GM18951 (cell line): ENCODE results near the gene PTPRD.

Experiments
- POLR2A ChIP-seq: IDR thresholded peaks from 4 replicates; pipeline ENCODE4 v1.6.1; 2011; ENCODE audit warnings: mild to moderate bottlenecking; ENCODE audit not compliant: insufficient read length, insufficient read depth; ENCODE audit errors: extremely low read depth
- in situ Hi-C: fragments of 300-500 bp; cut with MboI; formaldehyde crosslinking; loops from one replicate; pipeline ENCODE4 v1.12.0; 2022; ENCODE audit warnings: low sequenced_read_pairs, mixed read lengths, inconsistent platforms; ENCODE audit not compliant: unreplicated experiment

Gene PTPRD

DNA sequence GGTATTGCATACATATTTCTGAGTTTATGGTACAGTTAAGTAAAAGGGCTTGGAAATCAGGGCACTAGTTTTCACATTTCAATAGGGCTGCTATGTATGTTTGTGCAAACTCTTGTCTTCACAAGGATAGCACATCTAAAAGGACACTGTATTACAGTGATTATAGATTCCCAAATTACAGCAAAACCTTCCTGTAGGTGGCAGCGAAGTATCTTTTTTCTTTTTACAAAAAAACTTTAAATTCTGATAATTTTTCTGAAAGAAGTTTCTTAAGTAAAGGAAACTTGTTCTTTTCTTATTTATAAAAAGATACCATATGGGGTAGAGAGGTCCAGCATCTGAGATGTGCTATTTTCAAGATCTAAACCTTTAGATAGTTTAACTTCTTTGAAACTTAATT lies 337.8 kb downstream of the PTPRD start:
- TF ChIP-seq POLR2A: no peak
- in situ Hi-C loops: loop anchor here (25.0 kb wide), 1 partner anchor 213 kb away; no protein-coding TSS in a partner anchor

DNA sequence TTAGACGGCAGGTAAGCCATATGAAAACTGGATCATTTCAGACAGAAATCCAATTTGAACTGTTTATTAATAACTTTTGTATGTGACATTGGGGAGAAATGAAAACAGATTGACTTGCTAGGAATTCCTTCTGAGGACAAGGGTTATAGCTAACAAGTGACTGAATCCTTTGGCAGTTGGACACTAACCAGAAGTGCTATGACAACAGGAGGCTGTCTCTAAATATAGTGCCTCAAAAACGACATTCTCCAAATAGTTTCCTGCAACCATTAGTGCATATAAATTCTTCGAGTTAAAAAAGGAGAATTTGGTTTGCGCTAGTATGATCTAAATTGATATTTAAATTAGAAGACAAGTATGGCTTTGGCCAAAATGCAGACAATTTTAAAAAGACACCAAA lies 338.6 kb downstream of the PTPRD start:
- in situ Hi-C loops: loop anchor here (25.0 kb wide), 1 partner anchor 212 kb away; no protein-coding TSS in a partner anchor
- no peak for TF ChIP-seq POLR2A

DNA sequence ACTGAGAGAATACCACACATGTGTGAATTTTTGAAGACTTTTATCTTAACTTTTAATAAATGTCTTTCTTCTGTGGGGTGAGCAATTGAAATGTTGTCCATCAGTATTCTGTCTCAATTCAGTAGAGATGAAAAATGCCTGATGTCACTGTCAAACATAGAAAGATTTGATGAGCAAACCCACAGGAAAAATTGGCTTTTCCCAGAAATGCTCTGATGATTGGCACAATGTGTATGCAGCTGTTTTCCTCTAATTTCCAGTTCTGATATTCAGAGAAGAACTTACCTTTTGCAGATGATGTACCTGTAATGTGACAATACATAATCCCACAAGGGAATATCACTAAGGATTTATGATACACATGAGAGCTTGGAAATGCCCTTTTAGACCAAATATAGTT lies 340.0 kb downstream of the PTPRD start:
- no peak for TF ChIP-seq POLR2A

DNA sequence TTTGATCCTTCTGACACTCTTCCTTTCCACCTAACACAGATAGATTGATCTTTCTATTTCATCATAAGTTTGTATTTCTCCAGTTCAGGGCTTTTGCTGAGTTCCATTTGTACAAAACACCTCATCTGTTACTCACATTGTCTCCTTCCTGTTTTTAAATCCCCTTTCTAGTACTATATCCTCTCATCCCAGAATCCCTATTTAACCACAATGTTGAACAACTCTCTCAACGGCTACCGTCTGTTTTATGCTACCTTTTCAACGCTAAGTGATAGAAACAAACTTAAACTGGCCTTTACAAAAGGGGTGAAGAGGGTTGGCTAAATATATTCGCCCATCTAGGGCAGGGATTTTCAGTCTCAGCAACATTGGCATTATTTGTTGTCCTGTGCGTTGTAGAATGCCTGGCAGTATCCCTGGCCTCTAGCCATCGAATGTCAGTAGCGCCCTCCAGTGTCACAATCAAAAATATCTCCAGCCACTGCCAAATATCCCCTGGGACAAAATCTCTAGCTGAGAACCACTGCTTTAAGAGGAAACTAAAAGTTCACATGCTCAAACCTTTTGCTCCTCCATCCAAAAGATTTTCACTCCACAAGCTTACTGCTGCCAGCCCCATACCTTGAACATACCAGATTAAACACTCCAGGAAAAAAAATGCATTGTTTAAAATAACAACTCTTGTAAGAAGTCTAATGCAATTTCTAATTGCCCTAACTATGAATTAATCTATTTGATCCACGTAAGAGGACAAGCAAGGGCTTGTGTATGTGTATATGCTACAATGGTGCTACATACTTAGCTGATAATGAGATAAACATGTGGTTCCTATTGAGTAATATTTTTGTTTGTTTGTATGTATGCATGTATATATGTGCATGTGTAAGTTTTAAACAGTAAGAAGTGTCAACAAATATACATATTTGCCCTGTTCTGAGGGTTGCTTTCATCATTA lies 344.0 kb downstream of the PTPRD start:
- in situ Hi-C loops: loop anchor here (25.0 kb wide), 1 partner anchor 207 kb away; no protein-coding TSS in a partner anchor
- TF ChIP-seq POLR2A: no peak

More for the DNA sequence above, 340.0 kb downstream of the PTPRD start:
- in situ Hi-C loops: loop anchor here (25.0 kb wide), 1 partner anchor 211 kb away; no protein-coding TSS in a partner anchor

DNA sequence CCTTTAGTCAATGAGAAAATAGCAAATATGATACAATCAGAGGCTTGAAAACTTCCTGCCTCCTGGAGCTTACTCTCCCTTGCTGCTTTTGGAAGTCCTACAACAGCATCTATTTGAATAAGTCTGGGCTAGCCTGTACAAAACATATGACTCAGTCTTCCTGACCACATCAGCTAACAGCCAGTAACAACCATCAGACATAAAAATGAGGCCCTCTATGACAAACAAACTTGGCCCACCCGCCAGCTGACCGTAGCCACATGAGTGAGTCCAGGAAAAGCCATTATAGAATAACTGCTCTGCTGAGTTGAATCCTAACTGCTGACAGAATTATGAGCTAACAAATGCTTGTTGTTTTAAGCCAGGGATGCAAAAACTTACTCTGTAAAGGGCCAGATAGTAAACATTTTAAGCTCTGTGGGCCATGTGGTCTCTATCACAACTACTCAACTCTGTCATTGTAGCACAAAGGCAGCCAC lies 347.6 kb downstream of the PTPRD start:
- in situ Hi-C loops: loop anchor here (25.0 kb wide), 1 partner anchor 203 kb away; no protein-coding TSS in a partner anchor
- no peak for TF ChIP-seq POLR2A

DNA sequence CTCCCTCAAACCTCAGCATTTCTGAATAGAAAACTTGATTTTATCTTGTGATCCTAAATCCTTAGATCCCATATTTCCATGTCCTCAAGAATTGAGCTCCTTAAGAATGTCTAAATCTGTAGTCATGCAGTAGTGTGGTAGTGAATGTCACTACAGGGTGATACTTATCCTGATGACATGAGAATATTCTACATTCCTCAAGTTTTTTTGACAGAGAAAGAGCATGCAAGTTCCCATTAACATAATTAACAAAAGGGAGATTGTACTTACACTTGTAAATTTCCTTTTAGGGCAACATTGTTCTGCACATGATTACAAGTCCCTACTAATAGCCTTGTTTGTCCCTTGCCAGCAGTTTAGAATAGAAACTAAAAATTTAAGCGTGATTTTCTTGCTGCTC lies 352.3 kb downstream of the PTPRD start:
- no peak for TF ChIP-seq POLR2A
- in situ Hi-C loops: loop anchor here (25.0 kb wide), 1 partner anchor 198 kb away; no protein-coding TSS in a partner anchor

DNA sequence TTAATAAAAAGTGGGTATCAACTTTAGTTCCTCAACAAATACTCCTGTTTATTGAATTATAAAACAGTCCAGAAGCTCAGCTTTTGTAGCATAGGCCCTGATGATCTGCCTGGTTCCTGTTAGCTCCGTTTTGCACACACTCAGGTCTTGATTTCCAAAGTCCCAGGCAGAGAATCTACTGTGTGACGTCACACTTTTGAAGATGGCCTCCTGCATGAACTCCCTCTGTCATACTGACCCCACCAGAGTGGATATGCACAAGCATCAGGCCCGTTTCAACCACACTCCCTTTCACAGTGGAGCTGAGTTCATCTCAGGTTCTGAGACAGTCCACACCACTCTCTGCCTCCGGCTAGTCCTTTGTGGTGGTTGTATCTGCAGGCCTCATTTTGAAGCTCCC lies 353.1 kb downstream of the PTPRD start:
- TF ChIP-seq POLR2A: no peak
- in situ Hi-C loops: loop anchor here (25.0 kb wide), 1 partner anchor 197 kb away; no protein-coding TSS in a partner anchor

DNA sequence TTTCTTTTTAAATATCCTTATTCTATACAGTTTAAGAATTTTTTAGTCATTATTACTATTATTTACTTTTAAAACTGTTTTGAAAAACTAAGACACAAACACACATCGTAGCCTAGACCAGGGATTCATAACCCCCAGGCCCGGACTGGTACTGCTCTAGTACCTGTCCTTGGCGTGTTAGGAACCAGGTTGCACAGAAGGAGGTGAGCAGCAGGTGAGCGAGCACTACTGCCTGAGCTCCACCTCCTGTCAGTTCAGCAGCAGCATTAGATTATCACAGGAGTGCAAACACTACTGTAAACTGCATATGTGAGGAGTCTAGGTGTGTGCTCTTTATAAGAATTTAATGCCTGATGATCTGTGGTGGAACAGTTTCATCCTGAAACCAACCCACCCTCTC lies 357.0 kb downstream of the PTPRD start:
- in situ Hi-C loops: loop anchor here (25.0 kb wide), 1 partner anchor 193 kb away; no protein-coding TSS in a partner anchor
- TF ChIP-seq POLR2A: no peak

DNA sequence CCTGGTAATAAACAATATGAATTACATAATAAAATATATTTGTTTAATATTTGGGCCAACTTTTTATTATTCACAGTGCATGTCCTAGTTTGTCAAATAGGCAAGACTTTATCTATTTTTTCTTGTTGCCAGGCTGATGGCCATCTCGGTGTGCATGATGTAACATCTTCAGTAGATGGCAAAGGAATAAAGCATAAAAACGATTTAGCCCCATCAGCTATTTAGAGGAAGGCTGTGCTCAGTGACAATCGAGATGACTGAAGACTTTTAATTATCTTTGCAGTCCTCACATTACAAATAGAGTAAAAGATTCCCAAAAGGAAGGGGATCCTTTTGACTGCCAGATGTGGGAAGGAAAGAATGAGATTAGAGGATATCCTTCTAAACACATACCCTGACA lies 358.5 kb downstream of the PTPRD start:
- no peak for TF ChIP-seq POLR2A
- in situ Hi-C loops: loop anchor here (25.0 kb wide), 1 partner anchor 192 kb away; no protein-coding TSS in a partner anchor

DNA sequence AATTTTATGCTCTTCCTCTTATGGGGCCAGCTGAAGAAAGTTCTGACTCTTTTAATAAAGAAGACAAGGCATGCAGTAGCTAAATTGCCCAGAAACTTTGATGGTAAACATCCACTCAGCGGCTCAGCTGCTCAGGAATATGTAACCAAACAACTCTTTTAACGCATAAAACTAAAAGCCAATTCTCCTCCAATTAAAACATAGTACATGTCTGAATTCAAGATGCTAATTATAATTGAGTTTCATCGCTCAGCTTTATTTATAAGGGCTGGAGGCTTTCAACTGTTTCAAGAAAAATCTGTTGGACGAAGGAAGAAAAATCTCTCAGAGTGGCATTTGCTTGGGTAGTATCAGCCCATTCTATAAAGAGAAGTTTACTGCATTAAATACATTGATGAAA lies 359.5 kb downstream of the PTPRD start:
- in situ Hi-C loops: loop anchor here (25.0 kb wide), 1 partner anchor 191 kb away; no protein-coding TSS in a partner anchor
- no peak for TF ChIP-seq POLR2A

DNA sequence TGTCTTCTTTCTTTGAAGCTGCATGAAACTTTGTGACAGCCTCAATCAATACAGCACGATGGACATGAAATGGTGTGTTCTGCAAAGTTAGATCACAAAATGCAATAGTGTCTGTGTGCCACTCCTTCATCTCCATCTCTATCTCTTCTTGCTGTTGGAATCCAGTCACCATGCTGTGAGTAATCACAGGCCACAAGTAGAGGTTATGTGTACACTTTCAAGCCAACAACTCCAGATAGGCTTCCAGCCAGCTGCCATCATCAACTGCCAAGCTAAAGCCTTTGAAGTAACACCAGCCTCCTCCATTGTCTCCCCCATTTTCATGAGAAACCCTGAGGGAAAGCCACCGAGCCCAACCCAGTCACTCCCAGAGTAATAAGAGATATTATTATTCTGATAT lies 360.6 kb downstream of the PTPRD start:
- no peak for TF ChIP-seq POLR2A
- in situ Hi-C loops: loop anchor here (25.0 kb wide), 1 partner anchor 190 kb away; no protein-coding TSS in a partner anchor

DNA sequence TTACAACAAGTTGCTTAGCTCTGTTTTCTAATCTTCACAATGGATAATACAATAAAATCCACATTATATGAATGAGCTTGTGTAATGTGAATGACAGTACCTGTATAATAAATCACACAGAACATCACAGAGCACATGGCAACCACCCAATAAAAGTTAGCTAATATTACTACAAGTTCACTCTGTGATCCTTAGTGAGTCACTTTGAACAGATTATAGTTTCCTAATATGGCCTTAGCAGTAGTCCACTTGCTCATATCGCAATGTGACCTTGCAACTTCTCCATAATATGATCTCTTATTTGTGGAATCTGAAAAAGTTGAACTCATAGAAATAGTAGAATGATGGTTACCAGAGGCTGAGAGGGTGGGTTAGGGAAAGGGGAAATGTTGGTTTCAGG lies 361.3 kb downstream of the PTPRD start:
- in situ Hi-C loops: loop anchor here (25.0 kb wide), 1 partner anchor 189 kb away; no protein-coding TSS in a partner anchor
- TF ChIP-seq POLR2A: no peak

DNA sequence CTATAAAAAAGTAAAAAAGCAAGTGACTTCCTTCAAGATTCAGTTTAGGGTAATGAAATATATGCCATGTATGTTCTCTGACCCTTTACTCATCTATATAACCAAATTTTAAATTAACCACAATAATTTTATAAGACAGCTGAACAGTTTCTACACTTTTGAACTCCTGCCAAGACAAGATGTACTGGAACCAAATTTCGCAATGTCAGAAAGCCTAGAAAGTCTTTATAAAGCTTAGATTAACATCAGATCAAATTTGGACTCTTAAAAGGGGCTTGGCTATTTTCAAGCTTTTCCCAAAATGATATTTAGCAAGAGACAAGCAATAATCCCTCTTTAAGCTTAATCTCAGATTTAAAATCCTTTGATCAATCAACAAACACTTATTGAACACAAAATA lies 362.6 kb downstream of the PTPRD start:
- in situ Hi-C loops: loop anchor here (25.0 kb wide), 1 partner anchor 188 kb away; no protein-coding TSS in a partner anchor
- TF ChIP-seq POLR2A: no peak
